ENCODE results near the gene LAMA2.

LAMA2 gene

GRCh38 chr6:129534926-129535325 is 652.0 kb downstream of the LAMA2 start:
- no peaks in the 10 kb centered on the region for H3K36me3 ChIP-seq (ENCODE audit: insufficient read depth, low read length)
- H3K9me3 ChIP-seq (ENCODE audit: low read depth, low read length) = no peaks in the 10 kb centered on the region
- H3K9ac ChIP-seq (ENCODE audit: insufficient read length) = no peak overlapping the region
- DNase-seq (ENCODE audit: low read depth, low spot score) = no peak
- no peak for TF ChIP-seq EZH2 (IDR thresholded peaks at IDR 0.05)
- no peak for TF ChIP-seq POLR2AphosphoS5 (IDR thresholded peaks at IDR 0.05; ENCODE audit: borderline replicate concordance, low read depth, low read length)
- no peak for TF ChIP-seq FOXP2 (optimal IDR thresholded peaks at IDR 0.05; ENCODE audit: control extremely low read depth, extremely low read length, insufficient read depth)
- H3K27ac ChIP-seq = no peak overlapping the region
- no peak overlapping the region for H3K4me3 ChIP-seq

- Histone ChIP-seq H3K4me3 (no peak overlapping the region), H3K9ac (ENCODE audit: insufficient read length) (no peak overlapping the region), H3K36me3 (ENCODE audit: insufficient read depth, low read length) (no peaks in the 10 kb centered on the region), H3K27ac (no peak overlapping the region), H3K9me3 (ENCODE audit: low read depth, low read length) (no peaks in the 10 kb centered on the region)
- TF ChIP-seq FOXP2 (optimal IDR thresholded peaks at IDR 0.05; ENCODE audit: control extremely low read depth, extremely low read length, insufficient read depth) = no peak
- TF ChIP-seq EZH2 (IDR thresholded peaks at IDR 0.05) = no peak
- TF ChIP-seq POLR2AphosphoS5 (IDR thresholded peaks at IDR 0.05; ENCODE audit: borderline replicate concordance, low read depth, low read length) = no peak
- no peak for DNase-seq (ENCODE audit: low read depth, low spot score)
These were observed 653.3 kb downstream of the LAMA2 start for GRCh38 chr6:129536271-129536670.

- Histone ChIP-seq H3K9me3 (ENCODE audit: low read depth, low read length) (no peaks in the 10 kb centered on the region), H3K27ac (no peak overlapping the region), H3K9ac (ENCODE audit: insufficient read length) (no peak overlapping the region), H3K4me3 (no peak overlapping the region), H3K36me3 (ENCODE audit: insufficient read depth, low read length) (no peaks in the 10 kb centered on the region)
- DNase-seq (ENCODE audit: low read depth, low spot score) = no peak
- no peak for TF ChIP-seq POLR2AphosphoS5 (IDR thresholded peaks at IDR 0.05; ENCODE audit: borderline replicate concordance, low read depth, low read length)
- TF ChIP-seq EZH2 (IDR thresholded peaks at IDR 0.05) = no peak
- TF ChIP-seq FOXP2 (optimal IDR thresholded peaks at IDR 0.05; ENCODE audit: control extremely low read depth, extremely low read length, insufficient read depth) = no peak
These were observed 656.1 kb downstream of the LAMA2 start for GRCh38 chr6:129539032-129539431.

- H3K27ac ChIP-seq = no peak overlapping the region
- no peak for DNase-seq (ENCODE audit: low read depth, low spot score)
- no peak overlapping the region for H3K9ac ChIP-seq (ENCODE audit: insufficient read length)
- H3K4me3 ChIP-seq = no peak overlapping the region
- no peaks in the 10 kb centered on the region for H3K9me3 ChIP-seq (ENCODE audit: low read depth, low read length)
- TF ChIP-seq FOXP2 (optimal IDR thresholded peaks at IDR 0.05; ENCODE audit: control extremely low read depth, extremely low read length, insufficient read depth) = no peak
- H3K36me3 ChIP-seq (ENCODE audit: insufficient read depth, low read length) = no peaks in the 10 kb centered on the region
These were observed 659.8 kb downstream of the LAMA2 start for GRCh38 chr6:129542705-129543104.

GRCh38 chr6:129543981-129544380 is 661.0 kb downstream of the LAMA2 start:
- no peak for DNase-seq (ENCODE audit: low read depth, low spot score)

GRCh38 chr6:129544892-129545612 is 662.1 kb downstream of the LAMA2 start:
- no peaks in the 10 kb centered on the region for H3K36me3 ChIP-seq (ENCODE audit: insufficient read depth, low read length)
- no peak overlapping the region for H3K4me3 ChIP-seq
- TF ChIP-seq POLR2AphosphoS5 (IDR thresholded peaks at IDR 0.05; ENCODE audit: borderline replicate concordance, low read depth, low read length) = no peak
- TF ChIP-seq EZH2 (IDR thresholded peaks at IDR 0.05) = no peak
- no peak for TF ChIP-seq FOXP2 (optimal IDR thresholded peaks at IDR 0.05; ENCODE audit: control extremely low read depth, extremely low read length, insufficient read depth)
- no peak overlapping the region for H3K27ac ChIP-seq
- H3K9ac ChIP-seq (ENCODE audit: insufficient read length) = no peak overlapping the region
- DNase-seq (ENCODE audit: low read depth, low spot score) = no peak
- no peaks in the 10 kb centered on the region for H3K9me3 ChIP-seq (ENCODE audit: low read depth, low read length)

More at GRCh38 chr6:129543981-129544380, 661.0 kb downstream of the LAMA2 start:
- TF ChIP-seq POLR2AphosphoS5 (IDR thresholded peaks at IDR 0.05; ENCODE audit: borderline replicate concordance, low read depth, low read length) = no peak
- no peak for TF ChIP-seq EZH2 (IDR thresholded peaks at IDR 0.05)
- TF ChIP-seq FOXP2 (optimal IDR thresholded peaks at IDR 0.05; ENCODE audit: control extremely low read depth, extremely low read length, insufficient read depth) = no peak
- Histone ChIP-seq H3K36me3 (ENCODE audit: insufficient read depth, low read length) (no peaks in the 10 kb centered on the region), H3K9me3 (ENCODE audit: low read depth, low read length) (no peaks in the 10 kb centered on the region), H3K4me3 (no peak overlapping the region), H3K27ac (no peak overlapping the region), H3K9ac (ENCODE audit: insufficient read length) (no peak overlapping the region)

GRCh38 chr6:129546702-129547101 is 663.8 kb downstream of the LAMA2 start:
- no peaks in the 10 kb centered on the region for H3K9me3 ChIP-seq (ENCODE audit: low read depth, low read length)
- H3K36me3 ChIP-seq (ENCODE audit: insufficient read depth, low read length) = no peaks in the 10 kb centered on the region
- TF ChIP-seq EZH2 (IDR thresholded peaks at IDR 0.05) (no peak), FOXP2 (optimal IDR thresholded peaks at IDR 0.05; ENCODE audit: control extremely low read depth, extremely low read length, insufficient read depth) (no peak), POLR2AphosphoS5 (IDR thresholded peaks at IDR 0.05; ENCODE audit: borderline replicate concordance, low read depth, low read length) (no peak)
- H3K27ac ChIP-seq = no peak overlapping the region
- no peak overlapping the region for H3K9ac ChIP-seq (ENCODE audit: insufficient read length)
- no peak overlapping the region for H3K4me3 ChIP-seq
- no peak for DNase-seq (ENCODE audit: low read depth, low spot score)

GRCh38 chr6:129551486-129551885 is 668.5 kb downstream of the LAMA2 start:
- Histone ChIP-seq H3K9ac (ENCODE audit: insufficient read length) (no peak overlapping the region), H3K27ac (no peak overlapping the region), H3K4me3 (no peak overlapping the region), H3K36me3 (ENCODE audit: insufficient read depth, low read length) (no peaks in the 10 kb centered on the region), H3K9me3 (ENCODE audit: low read depth, low read length) (no peaks in the 10 kb centered on the region)
- no peak for TF ChIP-seq EZH2 (IDR thresholded peaks at IDR 0.05)
- no peak for DNase-seq (ENCODE audit: low read depth, low spot score)

GRCh38 chr6:129552413-129552812 is 669.5 kb downstream of the LAMA2 start:
- no peak for DNase-seq (ENCODE audit: low read depth, low spot score)
- TF ChIP-seq FOXP2 (optimal IDR thresholded peaks at IDR 0.05; ENCODE audit: control extremely low read depth, extremely low read length, insufficient read depth) = no peak

More at GRCh38 chr6:129552413-129552812, 669.5 kb downstream of the LAMA2 start:
- Histone ChIP-seq H3K27ac (no peak overlapping the region), H3K36me3 (ENCODE audit: insufficient read depth, low read length) (no peaks in the 10 kb centered on the region), H3K9ac (ENCODE audit: insufficient read length) (no peak overlapping the region), H3K9me3 (ENCODE audit: low read depth, low read length) (no peaks in the 10 kb centered on the region), H3K4me3 (no peak overlapping the region)

Data from SK-N-MC (cell line).